ENCODE measurements around the gene MAD1L1.

The MAD1L1 gene

DNA sequence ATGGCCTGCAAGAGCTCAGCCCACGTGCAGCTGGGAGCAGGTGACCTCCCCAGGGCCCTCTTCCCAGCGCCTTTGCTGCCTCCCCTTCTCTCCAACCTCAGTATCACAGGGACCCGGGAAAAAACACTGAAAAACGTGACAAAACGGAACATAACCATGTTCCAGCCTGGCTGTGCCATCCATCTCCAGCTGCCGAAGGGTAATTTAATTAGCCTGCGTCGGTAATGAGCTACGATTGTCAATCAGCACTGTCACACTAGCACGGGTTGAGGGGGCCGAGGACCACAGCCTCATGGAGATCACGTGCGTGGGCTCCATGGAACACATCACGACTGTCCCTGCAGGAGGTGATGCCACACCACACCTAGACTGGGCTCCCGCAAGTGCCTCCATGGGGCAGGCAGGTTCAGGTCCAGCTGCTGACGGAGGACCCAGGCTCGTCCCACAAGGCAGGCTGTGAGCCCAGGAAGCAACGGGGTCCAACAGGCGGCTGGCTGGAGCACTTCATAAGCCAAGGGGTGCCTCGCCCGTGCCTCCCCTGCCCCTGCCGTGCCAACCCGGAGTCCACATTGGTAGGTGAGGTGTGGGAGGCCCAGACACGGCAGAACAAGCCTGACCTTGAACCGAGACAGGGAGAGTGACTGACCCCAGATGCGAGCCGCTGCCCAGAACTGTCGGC lies 363.2 kb downstream of the MAD1L1 start:
- DNase-seq: no peak
- Histone ChIP-seq H3K36me3 (no peaks in the 10 kb centered on the region), H3K4me1 (peaks cover 16% of the 10 kb centered on the region), H3K4me3 (ENCODE audit: low read depth, low read length) (no peak overlapping the region), H3K27me3 (no peaks in the 10 kb centered on the region), H3K9me3 (no peaks in the 10 kb centered on the region; the same call in 1 of the 2 replicates)
- TF ChIP-seq, protein P1, sequence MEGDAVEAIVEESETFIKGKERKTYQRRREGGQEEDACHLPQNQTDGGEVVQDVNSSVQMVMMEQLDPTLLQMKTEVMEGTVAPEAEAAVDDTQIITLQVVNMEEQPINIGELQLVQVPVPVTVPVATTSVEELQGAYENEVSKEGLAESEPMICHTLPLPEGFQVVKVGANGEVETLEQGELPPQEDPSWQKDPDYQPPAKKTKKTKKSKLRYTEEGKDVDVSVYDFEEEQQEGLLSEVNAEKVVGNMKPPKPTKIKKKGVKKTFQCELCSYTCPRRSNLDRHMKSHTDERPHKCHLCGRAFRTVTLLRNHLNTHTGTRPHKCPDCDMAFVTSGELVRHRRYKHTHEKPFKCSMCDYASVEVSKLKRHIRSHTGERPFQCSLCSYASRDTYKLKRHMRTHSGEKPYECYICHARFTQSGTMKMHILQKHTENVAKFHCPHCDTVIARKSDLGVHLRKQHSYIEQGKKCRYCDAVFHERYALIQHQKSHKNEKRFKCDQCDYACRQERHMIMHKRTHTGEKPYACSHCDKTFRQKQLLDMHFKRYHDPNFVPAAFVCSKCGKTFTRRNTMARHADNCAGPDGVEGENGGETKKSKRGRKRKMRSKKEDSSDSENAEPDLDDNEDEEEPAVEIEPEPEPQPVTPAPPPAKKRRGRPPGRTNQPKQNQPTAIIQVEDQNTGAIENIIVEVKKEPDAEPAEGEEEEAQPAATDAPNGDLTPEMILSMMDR (IDR thresholded peaks at IDR 0.05; ENCODE audit: low read depth, low read length): no peak

DNA sequence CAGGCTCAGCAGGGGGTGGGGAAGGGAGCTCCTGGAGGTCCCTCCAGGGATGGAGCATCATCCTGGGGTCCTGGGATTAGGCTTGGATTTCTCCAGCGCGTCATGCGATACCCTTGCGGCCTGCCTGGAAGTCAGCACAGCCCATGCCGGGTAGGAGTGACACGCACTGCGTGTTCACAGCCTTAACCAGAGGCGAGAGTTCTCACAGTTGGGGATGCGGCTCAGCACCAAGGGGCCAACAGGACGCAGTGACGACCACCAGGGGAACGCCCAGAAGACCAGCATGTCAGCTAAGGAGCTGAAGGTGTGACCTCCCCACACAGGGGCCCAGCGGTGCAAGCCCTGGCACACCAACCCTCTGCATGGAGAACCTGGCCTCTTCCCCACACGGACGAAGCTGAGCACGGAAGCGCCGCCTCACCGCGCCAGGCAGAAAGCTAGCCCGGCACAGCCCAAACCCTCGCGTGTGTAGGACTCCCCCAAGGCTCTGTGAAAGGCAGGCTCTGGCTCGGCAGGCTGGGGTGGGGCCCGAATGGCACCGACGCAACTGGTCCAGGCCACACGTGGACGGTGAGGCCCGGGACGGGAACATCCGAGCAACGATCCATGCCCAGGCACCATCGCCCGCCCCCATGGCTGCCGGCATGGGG lies 364.1 kb downstream of the MAD1L1 start:
- Histone ChIP-seq H3K9me3 (no peaks in the 10 kb centered on the region; the same call in 1 of the 2 replicates), H3K36me3 (no peaks in the 10 kb centered on the region), H3K4me3 (ENCODE audit: low read depth, low read length) (no peak overlapping the region), H3K4me1 (peaks cover 17% of the 10 kb centered on the region), H3K27me3 (no peaks in the 10 kb centered on the region)
- no peak for DNase-seq
- TF ChIP-seq, protein P1 (IDR thresholded peaks at IDR 0.05; ENCODE audit: low read depth, low read length): no peak

DNA sequence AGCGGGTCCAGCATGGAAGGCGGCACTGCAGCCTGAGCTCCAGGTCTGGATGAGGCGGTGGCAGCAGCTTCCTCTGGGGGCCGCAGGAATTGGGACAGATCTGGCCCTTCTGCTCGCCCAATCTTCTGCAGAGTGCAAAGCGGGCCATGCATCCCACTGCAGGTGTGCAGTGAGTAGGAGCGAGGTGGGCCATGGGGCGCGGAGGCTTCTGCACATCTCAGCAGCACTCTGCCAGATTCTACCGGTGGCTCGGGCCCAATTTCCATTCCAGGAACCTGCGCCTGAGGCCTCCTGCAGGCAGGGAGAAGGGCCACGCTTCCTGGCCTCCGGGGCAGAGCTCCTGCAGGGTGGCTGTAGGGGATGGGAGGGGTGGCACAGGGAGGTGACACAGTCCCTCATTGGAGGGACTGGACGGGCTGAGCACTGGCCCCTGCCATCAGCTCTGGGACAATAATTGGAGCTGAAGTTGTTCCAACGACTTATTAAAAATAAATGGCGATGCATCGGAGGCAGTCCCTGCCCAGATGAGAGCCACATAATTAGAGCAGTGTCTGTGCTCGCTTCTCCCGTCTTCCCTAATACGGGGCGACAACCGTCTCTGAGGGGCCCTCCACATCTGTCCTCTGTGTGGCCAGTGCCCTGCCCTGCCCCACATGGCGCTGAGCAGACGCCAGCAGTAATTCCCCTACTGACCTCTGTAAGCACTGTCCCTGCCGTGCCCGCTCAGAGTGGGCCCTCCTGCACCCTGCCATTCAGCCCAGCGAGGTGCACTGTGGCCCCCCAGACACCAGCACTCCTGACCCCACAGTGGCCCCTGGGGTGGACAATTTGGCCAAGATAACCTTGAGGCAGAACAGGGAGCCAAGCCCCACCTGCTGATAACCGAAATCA lies 365.1 kb downstream of the MAD1L1 start:
- DNase-seq: no peak
- TF ChIP-seq, protein P1 (IDR thresholded peaks at IDR 0.05; ENCODE audit: low read depth, low read length): no peak
- Histone ChIP-seq H3K4me1 (peaks cover 17% of the 10 kb centered on the region), H3K9me3 (no peaks in the 10 kb centered on the region; the same call in 1 of the 2 replicates), H3K4me3 (ENCODE audit: low read depth, low read length) (no peak overlapping the region), H3K36me3 (no peaks in the 10 kb centered on the region), H3K27me3 (no peaks in the 10 kb centered on the region)

DNA sequence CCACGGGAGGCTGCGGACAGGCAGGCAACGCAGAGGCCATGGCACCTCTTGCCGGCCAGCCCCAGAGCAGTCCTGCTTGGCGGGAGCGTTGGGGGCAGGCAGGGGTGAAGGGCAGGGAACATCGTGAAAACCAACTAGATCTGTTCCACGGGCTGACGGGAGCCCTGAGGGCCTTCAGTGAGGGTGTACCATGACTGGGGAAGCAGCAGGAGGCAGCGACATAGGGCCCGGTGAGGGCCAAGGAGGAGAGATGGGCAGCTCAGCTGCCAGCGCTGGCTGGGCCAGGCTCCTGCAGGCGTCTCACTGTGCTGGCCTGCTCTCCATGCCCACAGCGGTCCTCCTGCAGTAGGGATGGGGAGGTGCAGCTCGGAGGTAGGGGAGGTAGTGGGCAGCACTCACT lies 366.1 kb downstream of the MAD1L1 start:
- Histone ChIP-seq H3K27me3 (no peaks in the 10 kb centered on the region), H3K4me1 (peaks cover 17% of the 10 kb centered on the region), H3K9me3 (no peaks in the 10 kb centered on the region; the same call in 1 of the 2 replicates), H3K4me3 (ENCODE audit: low read depth, low read length) (no peak overlapping the region), H3K36me3 (no peaks in the 10 kb centered on the region)
- TF ChIP-seq, protein P1 (IDR thresholded peaks at IDR 0.05; ENCODE audit: low read depth, low read length): no peak
- DNase-seq: no peak

DNA sequence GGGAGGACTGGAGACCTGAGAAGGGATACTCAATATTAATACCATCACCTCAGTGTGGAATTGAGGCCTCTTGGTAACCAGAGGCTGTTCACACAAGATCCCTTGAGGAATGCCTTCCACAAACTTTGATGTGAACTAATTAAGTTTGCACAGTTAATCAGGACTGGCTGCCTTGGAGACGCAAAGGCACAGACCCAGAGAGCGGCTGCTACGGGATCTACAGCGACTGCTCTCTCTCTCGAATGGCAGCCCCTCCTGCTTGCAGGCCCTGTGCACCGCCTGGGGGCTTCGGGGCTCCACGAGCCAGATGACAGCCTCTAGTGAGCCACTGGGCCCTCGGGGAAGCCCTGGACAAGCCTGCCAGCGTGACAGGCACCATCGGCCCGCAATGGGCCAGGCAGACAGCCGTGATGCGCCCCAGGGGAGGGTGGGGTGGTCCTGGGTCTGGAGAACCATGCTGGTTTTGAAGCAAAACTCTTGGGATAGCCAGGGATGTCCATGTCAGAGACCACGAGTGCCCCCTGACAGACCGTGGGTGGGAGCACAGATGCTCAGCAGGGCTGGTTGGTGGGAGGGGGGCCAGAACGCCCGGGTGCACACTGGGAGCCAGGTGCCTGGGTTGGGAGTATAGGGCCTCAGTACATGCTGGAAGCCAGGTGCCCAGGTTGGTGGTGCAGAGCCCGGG lies 367.0 kb downstream of the MAD1L1 start:
- H3K27me3 ChIP-seq: no peaks in the 10 kb centered on the region
- H3K9me3 ChIP-seq: no peaks in the 10 kb centered on the region
- peaks cover 17% of the 10 kb centered on the region for H3K4me1 ChIP-seq
- H3K4me3 ChIP-seq (ENCODE audit: low read depth, low read length): no peak overlapping the region
- TF ChIP-seq, protein P1 (IDR thresholded peaks at IDR 0.05; ENCODE audit: low read depth, low read length): no peak
- DNase-seq: peak; percentile 91
- no peaks in the 10 kb centered on the region for H3K36me3 ChIP-seq

All from BE2C (cell line).